CD4-positive, alpha-beta T cell treated with Interleukin-15 for 4 hours (primary cell): ENCODE results near the gene KIRREL3.

Experiments
- DNase-seq: peaks from one replicate; pipeline ENCODE4 v3.0.0-alpha.2; 2020; ENCODE audit warnings: low spot score

The KIRREL3 gene

DNA sequence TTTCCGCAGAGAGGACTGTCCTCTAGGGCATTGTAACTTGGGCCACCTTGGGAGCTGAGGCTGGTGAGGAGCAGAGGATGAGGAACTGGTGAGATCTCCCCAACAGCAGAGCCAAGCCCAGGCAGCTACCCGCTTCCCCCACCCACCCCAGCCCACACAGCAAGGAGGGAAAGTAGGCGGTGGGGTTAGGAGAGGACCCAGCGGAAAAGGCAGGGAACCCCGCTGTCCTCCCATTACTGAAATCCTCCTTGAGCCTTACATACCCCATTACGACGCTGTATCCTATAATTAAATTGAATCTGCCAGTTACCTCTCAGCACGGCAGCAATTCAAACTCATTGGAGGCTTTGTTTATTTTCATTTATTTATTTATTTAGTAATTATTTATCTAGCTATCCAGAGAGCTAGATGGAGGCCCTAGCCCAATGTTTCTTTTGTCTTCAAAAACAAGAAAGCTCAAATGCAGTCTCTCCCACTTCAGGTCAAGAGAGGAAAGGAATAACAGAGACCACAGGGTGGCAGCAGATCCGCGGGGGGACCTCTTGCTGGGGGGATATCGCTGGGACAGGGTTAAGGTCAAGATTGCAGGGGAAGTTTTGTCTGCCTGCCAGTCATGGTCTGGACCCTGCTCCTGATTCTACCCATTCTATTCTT is 427.1 kb downstream of the KIRREL3 start:
- no peak for DNase-seq

DNA sequence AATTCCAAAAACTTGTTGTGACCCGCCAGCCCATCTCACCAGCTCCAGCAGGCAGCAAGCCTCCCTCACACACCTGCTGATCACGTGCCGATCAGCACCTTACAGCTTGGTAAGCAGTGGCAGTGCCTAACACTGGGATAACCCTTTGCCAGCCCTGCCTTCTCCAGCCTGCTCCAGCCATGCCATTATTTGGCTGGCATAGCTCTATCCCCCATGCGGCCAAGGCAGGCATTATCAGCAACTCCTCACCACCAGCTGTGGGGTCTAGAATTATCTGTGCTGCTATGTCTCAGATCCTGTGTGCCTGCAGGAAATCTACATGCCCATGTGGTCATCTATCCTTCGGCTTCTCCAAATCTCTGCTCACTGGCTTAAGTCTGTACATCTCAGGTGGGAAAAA is 430.1 kb downstream of the KIRREL3 start:
- no peak for DNase-seq

DNA sequence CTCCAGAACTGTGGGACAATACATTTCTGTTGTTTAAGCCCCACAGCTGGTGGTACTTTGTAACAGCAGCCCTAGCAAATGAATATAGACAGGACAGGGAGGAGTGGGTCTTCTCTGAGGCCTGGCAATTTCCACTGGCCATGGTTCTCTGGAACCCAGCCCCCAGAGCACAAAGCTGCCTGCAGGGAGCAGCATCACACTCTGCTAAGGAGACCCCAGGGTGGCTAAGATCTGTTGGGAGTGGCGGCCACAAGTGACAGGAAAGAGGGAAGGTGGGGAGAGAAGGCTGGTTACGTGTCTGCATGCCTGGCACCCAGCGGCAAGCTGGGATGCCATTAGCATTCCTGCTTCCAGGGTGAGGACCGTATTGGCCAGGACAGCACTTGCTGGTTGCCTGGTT is 433.2 kb downstream of the KIRREL3 start:
- no peak for DNase-seq

GRCh38 chr11:126564566-126564965 is 436.0 kb downstream of the KIRREL3 start:
- no peak for DNase-seq

- DNase-seq, result no peak
Measured at GRCh38 chr11:126561327-126561893, 439.2 kb downstream of the KIRREL3 start.

DNA sequence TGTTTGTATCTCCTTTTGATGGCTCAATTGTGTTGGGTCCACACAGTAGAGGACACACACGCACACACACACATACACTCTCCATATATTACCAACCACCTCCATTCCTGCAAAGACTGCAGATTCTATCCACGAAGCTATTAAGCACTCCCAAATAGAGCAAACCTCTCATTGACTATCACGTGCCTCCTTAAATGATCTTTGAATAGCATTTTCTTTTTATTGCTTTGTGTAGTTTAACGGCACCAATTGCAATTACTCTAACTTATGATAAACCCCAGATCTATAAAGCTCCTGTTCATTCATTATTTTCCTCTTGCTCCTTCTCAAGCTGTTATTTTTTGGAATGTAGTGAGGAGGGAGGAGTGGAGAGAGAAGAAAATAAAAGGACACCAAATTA is 440.3 kb downstream of the KIRREL3 start:
- DNase-seq, result no peak

DNA sequence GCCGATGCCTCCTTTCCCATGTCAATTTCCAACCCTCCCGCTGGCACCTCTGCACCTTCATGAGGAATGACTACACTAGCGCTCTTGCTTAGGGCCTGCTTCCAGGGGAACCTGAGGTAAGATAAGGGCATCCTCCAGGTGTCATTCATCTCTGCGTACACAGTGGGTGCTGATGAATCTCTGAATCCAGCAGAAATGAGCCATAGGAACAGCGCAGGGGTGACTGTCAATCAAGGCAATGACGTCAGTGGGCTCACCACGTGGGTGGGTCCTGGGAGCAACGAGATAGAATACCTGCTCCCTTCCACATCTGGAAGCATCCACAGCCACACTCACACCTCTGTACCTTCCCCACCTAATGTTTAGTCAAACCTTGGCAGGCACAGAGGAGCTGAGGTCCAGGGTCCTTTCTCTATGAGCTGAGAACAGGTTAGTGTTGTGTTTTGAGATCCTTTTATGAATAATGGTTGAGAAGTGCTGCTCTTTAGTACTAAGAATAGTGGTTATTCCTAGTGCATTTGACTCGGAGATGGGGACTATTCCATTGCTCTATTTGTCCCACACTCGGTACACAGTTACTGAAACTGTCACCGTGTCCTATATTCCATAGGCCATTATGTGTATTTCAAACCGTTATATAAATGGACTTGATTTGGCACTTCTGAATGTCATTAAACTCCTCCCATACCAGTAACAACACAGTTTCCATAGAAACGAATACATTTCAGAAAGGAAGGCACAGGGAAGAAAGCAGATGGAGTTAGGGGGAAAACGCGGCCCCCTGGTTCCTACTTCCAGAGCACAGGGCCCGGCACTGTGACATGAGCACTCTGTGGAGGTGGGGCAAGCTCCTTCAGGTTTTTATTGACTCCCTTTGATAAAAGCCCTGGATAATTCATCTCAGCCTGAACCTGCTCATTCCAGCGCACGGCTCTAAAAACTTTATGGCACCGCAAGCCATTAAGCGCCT is 451.7 kb downstream of the KIRREL3 start:
- DNase-seq, result no peak

- DNase-seq, result no peak
Measured at GRCh38 chr11:126547691-126548090, 452.9 kb downstream of the KIRREL3 start.

GRCh38 chr11:126547161-126547560 is 453.4 kb downstream of the KIRREL3 start:
- no peak for DNase-seq

DNA sequence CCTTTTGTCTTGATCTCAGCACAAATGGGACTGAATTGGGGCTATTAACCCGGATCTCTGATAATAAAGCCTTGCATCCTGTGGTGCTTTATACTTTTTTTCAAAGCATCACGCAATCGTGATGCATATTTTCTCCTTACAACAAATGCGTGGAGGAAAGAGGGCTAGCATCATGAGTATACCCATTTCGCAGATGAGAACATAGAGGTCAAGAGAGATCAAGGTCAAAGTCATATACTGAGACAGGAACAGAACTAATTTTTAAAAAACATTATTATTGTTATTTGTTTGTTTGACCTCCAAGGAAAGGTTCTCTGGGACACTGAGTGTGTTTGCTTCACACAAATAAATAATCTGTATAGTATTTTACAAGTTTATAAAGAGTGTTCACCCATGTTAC is 453.9 kb downstream of the KIRREL3 start:
- DNase-seq, result no peak

GRCh38 chr11:126546191-126546590 is 454.4 kb downstream of the KIRREL3 start:
- no peak for DNase-seq

GRCh38 chr11:126545057-126545555 is 455.5 kb downstream of the KIRREL3 start:
- DNase-seq, result no peak

DNA sequence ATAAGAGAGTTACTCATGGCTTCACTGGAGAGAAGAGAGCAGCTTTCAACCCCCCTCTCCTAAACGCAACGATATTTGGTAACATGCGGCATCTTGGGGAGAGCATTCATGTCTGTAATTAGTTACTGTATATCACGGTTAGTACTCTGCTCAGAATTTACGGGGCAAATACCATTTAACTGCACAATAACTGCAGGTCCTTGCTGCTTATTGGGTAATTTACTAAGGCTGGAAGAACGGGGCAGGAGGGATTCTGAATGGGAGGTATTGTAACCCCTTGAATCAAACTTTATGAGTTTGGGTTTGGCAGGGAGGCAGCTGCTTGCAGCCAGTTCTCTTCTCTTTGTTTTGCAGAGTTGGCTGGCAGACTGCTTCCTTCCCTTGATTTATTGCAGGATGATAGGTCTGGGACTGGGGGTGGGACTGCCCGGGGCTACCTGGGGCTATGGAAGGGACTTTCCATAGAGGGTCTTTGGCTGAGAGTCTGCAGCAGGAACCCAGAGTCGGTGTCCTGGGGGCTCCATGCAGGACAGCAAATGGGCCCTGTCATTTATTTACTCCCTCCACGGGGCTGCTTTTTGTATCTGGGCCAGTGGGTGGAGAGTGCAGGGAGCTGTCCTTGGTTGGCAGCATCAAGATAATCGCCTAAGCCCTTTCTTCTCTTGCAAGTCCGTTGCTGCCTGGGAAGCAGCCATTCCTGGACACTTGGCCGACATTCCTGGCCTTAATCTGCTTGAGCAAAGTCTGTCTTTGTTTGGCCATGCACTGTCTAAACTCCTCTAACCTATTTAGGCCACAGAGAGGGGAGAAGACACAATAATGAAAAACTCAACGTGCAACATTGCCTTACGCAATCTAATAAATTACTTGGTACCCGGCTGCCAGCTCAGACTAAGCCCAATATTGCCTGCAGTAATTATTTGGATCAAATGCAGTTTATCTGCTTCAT is 456.2 kb downstream of the KIRREL3 start:
- DNase-seq, result no peak

DNA sequence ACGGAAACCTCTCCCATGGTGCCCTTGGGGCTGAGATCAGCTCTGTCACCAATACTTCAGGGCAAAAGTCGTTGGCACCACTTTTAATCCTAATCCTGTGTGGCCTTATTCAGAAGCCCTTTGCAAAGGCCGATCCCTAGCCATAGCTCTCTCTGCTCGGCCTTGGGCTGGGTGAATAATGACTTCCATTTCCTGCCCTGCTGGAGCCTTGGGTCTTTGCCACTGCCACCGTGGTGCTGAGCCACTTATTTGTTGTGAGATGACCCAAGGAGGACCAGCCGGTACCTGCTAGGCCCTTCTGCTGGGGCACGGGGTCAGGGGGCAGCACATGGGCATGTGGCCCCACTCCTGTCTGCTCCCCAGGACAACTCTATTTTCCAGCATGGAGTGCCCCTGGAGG is 456.9 kb downstream of the KIRREL3 start:
- DNase-seq, result no peak

- DNase-seq, result no peak
Measured at GRCh38 chr11:126542334-126543015, 458.1 kb downstream of the KIRREL3 start.

DNA sequence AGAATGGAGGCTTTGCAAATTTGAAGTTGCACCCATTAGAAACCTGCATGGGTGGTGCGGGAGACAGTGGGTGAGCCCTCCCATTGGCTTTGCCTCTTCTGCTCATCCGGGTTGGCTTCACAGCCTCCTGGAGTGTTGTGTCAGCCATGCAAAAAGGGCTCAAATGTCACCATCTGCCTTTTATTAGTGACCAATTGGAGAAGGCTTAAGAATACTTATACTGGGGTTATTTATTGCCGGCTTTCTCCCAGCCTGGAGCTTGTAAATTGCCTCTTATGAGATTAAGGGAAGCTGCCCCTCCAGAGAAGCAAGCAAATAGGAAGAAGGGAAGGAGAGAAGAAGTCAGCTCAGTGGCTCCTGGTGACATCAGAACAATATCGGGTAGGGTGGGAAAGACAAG is 462.5 kb downstream of the KIRREL3 start:
- no peak for DNase-seq

GRCh38 chr11:126537492-126537891 is 463.1 kb downstream of the KIRREL3 start:
- DNase-seq, result no peak

DNA sequence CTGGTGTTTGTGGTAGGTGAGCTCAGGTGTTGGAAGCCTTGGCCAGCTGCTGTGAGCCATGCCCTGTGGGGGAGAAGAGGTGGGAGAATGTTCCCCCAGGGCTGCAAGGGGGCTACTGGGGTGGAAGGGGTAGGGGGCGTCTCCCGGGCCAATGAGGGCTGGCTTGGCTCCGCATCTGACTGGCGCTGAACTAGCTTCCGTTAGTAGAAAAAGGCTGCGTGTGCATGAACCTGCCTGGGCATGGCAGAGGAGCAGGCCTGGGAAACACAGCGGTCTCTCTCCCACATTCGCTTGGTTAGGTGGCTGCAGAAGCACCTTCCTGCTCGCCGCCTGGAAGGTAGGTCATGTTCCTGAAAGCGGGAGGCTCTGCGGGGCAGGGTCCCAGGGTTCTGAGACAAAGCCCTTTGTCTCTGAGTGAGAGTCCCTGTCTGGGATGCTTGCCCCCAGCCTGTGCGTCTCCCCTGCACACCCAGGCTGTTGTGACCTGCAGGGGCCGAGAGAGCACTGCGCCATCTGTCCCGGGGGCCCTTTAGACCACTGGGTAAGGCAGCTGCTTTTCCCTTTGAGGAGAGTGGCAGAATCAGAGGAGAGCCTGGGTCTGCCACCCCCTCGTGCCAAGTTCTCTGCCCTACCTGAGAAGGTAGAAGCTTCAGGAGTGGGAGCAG is 466.3 kb downstream of the KIRREL3 start:
- DNase-seq, result no peak

- DNase-seq, result no peak
Measured at GRCh38 chr11:126533560-126533959, 467.0 kb downstream of the KIRREL3 start.

GRCh38 chr11:126530416-126530815 is 470.2 kb downstream of the KIRREL3 start:
- DNase-seq, result no peak

- no peak for DNase-seq
Measured at GRCh38 chr11:126529037-126529436, 471.5 kb downstream of the KIRREL3 start.
